Activated CD4-positive, alpha-beta T cell treated with anti-CD3 and anti-CD28 coated beads, Interleukin-2, amount 50 U/mL, for 16 hours (primary cell): ENCODE results near the gene HIVEP3.
A peak's percentile ranks its signal among the peaks of the same experiment; 100 is the strongest.

Experiments
- DNase-seq: peaks from one replicate; pipeline ENCODE4 v3.0.0-alpha.2; 2020

HIVEP3 gene

DNA sequence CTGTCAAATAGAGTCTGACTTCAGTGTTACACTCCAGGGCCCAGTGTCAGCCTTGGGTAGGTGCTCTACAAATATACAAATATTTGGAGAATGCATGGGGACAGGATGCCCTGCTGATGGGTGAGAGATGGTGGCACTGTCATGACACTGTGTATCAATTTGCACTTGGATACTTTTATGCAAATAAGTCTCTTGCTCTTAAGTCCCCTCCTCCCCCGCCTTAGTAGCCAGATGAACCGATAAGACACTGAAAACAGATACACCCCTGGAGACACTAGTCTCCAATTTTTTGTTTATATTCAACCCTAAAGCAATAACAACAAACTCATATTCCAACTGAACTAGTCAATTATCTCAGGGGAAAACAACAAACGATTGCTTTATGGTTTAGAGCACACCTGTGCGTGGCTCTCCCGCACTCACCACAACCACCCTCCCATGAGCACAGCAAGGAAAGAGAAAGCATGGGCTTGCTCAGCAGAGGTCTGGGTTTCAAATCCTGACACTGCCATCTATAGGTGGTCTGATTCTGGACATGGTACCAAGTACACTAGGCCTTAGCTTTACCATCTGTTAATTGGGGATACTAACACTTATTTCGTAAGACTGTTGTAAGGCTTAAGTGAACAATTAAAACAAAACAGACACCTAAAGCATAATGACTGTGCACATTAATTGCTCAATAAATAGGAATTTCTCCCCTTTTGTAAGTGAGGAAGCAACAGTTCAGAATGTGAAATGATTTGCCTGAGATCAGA is 50.3 kb downstream of the HIVEP3 start:
- DNase-seq = peak; percentile 66

DNA sequence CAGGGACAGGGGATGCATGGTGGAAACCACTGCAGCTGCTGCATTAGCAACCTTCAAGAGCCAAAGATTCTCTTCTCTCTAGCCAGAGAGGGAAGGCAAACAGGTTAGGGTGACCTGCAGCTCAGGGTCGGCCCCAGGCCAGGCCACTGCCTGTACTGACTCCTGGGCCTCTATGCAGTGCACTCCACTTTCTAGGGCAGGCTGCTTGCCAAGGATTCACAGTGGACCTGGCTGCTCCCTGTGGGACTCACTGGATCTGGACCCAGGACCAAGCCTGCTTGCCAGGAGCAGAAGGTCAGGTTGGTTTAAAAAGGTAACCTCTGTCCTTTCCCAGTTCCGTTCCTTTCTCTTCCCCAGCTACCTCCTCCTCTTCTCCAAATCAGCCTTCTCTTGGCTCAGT is 52.4 kb downstream of the HIVEP3 start:
- no peak for DNase-seq

DNA sequence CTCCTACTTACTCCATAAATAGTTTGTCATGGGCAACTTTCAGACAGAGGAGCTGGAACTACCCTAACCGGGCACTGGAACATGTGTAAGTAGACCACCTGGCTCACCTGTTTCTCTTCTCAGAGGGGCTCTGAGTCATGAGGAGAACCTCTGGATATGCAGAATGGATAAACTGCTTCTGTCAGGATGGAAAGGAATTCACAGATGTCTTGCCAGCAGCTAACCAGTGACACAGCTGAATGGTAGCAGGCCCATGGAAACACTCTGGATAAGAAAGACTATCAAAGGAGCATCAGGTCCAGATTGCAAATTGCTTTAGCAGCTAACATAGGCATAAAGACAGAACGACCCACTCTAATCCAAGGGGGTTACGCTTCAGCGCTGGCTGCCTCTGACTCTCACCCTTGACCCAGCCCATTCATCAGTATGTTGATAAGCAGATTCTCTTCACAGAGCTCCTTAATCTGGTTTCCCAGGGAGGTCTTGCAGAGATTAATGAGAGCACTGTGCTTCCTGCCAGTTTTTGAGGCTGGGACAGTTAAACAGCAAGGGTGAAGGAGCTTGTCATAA is 54.2 kb downstream of the HIVEP3 start:
- DNase-seq = no peak

DNA sequence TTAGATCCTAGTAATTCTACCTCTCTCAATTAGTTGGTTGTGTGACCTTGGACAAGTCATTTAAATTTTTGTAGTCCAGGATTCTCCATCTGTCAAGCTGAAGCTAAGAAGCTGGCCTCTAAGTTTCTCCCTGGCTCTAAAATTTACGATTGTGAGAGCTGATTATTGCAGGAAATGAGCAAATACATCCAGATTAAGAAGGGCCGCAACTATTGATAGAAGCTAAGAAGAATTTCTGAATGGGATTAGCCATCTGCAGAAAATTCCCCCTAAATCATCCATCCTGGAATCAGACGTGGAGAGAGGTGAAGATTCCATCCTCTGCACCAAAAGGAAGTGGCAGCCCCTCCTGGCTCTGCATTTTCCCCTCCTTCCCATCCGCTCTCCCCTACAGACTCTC is 55.0 kb downstream of the HIVEP3 start:
- no peak for DNase-seq

DNA sequence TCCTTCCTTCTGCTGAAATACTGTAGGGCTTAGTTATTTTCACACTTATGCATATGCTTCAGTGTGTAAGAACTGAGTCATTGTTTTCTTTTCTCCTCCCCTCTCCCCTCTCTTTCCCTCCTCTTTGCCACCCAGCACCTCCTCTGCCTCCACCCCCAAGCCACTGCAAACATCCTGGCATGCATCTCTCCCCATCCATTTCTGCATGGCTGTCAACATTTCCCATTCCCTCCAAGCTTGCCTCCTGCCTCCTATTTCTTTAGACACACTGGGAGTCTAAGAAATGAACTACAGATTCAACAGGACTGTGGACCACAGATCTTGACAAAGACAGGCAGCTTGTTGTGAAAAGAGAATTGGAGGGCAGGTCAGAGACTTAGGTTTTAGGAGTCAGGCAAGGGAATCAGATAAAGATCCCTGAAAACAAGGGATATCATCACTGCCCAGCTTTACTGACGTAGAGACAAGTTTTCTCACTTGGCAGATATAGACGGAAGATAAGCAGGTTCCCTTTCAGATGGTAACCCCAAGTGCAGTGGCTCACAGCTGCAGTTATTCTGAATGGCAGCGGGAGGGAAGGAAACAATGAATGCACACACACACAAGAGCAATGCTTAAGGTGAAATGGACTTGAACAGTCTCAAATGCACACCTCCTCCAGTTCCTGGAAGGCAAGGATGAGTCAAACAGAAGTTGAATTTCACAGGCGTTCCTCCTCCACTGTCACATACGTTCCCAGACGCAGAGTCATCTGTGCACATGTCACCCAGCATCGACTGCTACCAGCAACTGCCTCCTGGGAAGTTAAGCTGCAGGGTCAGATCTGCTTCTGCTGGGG is 56.1 kb downstream of the HIVEP3 start:
- DNase-seq = peak; percentile 88

DNA sequence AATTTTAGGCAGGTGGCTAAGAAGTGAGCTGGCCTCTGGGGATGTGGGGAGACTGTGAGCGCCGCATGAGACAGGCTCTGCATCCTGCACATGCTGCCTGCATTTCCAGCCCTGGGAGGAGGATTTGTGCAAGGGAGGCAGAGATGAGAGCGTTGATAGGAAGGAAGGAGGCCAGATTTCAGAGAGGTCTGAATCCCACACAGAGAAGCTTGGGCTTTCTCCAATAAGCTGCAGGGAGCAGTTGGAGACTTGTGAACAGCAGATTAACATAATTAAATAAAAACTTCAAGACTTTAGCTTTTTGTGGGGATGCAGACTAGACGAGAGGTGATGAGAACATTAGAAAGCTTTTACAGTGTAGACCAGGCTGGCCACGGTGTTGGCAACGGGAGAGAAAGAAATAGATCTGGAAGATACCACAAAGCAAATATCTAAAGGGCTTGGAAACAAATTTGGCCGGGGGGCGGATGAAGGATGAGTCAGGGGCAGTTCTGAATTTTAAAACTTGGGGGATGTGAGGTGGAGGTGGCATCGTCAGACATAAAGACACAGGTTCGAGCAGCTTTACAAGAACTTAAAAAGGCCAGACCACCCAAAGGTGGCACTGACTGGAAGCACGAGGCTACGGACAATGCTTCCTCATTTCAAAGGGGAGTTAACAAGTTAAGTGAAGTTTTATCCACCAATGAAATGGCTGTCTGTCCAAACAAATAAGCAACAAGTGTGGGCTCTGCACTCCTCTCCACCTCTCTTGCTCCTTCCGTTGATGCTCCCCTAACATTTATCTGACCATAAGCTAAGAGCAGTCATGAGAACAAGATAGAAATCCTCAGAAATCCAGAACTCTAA is 57.0 kb downstream of the HIVEP3 start:
- no peak for DNase-seq

DNA sequence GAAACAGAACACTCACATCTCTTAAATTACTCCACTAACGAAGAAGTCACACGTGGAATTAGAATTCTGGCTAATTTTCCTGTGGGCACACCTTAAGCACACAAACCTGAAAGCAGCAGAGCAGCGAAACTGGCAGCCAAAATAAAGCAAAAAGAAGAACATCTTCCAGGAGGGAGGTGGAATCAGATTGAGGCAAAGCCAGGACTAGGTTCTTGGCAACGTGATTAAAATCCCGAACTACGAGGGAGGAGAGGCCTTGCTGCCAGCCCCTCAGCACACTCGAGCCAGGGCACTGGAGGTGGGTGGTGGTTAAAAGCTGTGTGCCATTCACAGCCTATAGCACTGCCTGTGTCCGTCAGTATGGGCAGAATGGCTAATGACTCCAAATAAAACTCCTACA is 58.0 kb downstream of the HIVEP3 start:
- DNase-seq = no peak

DNA sequence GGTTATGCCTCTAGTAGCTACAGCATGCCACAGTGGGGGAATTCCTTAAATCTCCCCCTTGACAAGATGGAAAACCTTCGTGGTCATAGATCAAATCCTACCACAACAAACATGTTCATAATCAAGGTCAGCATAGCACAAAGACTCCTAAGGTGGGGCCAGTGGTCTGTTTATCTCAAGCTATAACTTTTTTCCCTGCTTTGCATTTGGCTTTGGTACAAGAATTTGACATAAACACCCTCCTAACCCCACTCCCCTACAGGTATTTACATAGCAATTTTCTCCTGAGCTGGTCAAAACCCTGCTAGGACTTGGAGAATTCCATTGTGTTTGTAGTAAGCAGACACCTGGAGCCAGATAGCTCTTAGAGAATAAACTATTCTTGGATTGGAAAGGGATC is 58.5 kb downstream of the HIVEP3 start:
- DNase-seq = no peak

DNA sequence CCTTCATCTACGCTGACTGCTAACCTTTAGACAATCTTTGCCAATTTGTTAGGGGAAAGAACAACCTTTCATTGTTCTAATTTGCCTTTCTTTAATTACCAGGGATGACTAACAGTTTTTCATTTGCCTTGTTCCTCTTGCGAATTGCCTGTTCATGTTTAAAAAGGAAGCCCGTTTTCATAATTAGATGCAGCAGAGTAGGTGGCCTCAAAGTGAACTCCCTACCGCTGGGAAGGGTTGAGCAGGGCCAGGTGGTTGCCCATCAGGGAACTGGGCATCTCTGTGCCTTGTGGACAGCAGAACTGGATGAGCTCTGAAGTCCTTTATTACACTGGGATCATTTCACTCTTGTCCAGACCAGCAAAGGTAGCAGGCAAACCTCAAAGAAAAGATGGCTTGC is 59.0 kb downstream of the HIVEP3 start:
- no peak for DNase-seq

DNA sequence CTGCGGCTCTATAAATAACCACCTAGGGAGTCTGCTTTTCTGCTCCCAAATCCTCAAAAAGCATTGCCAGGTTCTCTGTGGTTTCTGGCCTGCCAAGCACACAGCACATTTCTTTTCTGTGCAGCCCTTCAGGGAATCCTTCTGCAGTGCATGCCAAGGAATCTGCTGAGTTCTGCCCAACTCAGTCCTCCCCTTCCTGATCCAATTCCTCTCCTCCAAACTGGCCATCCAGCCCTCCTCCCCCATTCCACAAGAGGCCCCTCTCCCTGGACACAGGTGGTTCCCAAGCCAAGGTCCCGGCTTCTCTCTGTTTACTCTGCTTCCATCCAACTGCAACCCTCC is 61.8 kb downstream of the HIVEP3 start:
- DNase-seq = no peak

DNA sequence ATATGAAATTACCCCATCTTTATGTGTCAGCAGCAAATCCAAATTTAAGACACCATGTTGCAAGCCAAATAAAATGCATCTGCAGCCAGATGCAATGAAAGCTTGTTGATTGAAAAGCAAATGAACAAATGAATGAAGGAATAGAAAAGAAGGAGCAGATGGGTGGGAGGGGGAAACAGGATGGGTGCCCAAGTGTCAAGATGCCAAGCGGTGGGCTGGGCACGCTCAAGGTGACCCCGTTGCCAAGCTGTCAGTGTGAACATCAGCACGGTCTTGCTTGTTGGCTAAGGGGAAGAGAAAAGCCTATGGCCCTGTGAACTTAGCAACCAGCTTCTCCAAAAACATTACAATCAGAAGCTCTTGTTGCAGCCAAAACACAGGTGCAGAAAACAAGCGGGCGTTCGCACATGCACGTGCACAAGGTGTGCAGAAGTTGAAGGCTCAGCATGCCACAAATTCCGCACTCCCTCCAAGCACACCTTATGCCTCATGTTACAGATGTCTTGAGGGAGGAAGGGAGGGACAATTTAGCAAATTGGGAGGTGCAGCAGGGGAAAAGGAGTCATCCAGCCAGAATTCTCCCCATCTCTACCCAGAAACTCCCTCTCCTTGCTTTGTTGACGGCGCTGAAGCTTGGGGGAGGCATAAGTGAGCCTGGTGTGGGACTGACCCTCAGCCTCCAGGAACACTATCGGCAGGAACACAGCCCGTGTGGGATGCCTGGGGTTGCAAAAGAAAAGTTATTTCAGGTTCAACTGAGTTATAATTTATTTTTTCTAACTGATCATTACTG is 62.4 kb downstream of the HIVEP3 start:
- no peak for DNase-seq

DNA sequence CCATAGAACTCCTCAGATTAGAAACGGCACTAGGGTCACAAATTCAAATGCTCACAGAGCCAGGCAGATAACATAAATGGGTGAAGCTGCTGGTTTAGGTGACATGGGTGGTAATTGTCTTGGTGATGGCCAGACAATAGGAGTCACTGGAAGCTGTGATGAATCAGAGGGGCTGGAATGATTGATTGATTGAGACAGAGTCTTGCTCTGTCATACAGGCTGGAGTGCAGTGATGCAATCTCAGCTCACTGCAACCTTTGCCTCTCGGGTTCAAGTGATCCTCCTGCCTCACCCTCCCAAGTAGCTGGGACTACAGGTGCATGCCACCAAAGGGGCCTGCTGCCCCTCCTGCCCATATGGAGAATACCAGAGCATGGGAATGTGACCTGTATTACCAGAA is 63.0 kb downstream of the HIVEP3 start:
- no peak for DNase-seq

DNA sequence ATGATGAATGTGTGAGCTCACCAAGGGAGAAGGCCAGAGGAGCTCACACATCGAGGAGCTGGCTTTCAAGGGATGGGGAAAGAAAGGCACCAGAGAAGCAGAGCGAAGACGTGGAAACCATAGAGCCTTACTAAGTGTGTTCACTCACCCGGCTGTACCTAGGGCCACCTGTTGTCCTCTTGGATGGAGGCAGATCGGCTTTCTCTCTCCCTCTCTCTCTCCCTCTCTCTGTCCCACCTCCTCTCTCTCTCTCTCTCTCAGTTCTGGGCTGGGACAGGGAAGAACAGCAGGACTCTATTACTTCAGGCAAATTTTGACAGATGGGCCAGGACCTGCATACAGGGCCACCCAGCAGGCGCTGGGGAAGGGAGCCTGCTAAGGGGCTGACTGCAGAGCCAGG is 64.8 kb downstream of the HIVEP3 start:
- no peak for DNase-seq

DNA sequence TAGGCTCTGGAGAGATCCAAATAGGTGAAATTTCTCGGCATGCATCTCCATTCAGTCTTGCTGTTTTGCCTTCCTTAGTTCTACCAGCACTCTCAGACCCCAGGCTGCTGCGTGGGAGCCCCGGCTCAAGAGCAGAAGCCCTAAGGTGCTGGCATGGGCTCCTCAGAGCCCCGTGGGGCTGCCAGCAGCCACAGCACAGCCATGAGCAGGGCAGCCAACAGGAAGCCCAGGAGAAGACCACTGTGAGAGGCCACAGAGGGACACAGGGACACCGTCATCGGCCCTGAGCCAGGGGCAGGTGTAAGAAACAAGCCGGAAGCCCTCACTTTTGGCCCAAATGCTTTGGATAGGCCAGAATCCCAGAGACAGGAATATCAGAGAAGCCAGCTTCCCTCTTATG is 66.6 kb downstream of the HIVEP3 start:
- no peak for DNase-seq

DNA sequence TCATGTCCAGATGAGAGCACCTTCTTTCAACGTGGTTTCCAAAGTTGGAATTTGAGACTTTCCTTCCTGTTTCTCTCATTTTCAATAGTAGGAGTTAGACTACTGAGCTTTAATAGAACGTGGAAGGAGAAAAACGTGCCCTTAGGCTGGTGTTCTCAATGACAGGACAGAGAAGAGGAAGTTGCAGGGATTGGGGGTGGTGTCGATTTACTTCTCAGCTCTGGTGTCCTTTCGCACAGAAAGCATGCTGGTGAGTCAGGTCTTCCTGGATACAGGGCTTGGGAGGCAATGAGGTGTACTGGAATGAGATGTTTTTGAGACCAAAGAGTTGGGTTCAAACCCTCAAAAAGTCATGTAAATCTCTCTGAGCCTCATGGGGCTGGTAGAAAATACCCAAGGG is 67.1 kb downstream of the HIVEP3 start:
- no peak for DNase-seq

DNA sequence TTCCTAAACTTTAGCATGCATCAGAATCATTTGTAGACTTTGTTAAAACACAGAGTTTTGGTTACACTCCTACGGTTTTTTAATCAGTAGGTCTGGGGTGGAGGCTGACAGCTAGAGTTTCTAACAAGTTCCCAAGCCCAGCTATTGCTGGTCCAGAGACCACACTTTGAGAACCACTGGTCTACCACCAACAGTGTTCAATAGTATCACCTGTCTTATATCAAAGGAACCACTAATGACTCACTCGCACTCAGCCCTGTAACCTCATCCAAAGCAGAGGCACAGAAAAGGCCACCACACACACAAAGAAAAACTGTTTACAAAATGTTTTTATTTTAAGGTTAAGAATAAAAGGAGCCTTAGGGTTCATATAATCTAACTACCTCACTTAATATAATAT is 68.7 kb downstream of the HIVEP3 start:
- peak; percentile 28 for DNase-seq

DNA sequence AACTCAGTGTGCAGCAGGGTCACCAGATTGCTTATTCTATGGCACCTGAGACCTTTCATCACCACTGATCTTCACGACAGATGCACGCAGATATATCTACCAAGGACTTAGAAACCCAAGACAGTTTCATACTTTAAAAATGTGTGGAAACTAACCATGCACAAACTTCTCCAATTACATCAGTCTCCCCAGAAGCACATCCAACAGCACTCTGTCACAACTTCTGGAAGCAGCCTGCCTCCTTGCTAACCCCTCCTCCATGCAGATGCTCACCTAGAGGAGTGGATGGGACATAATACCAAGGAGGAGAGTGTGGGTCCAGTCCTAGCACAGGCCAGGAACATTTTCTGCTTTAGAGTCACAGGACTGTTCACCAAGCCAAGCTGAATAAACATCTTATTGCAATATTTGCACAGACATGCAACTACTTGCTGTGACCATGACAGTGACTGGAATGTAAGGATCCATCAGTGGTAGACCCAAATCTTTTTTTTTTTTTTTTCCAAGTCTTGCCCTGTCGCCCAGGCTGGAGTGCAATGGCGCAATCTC is 69.4 kb downstream of the HIVEP3 start:
- DNase-seq = no peak

DNA sequence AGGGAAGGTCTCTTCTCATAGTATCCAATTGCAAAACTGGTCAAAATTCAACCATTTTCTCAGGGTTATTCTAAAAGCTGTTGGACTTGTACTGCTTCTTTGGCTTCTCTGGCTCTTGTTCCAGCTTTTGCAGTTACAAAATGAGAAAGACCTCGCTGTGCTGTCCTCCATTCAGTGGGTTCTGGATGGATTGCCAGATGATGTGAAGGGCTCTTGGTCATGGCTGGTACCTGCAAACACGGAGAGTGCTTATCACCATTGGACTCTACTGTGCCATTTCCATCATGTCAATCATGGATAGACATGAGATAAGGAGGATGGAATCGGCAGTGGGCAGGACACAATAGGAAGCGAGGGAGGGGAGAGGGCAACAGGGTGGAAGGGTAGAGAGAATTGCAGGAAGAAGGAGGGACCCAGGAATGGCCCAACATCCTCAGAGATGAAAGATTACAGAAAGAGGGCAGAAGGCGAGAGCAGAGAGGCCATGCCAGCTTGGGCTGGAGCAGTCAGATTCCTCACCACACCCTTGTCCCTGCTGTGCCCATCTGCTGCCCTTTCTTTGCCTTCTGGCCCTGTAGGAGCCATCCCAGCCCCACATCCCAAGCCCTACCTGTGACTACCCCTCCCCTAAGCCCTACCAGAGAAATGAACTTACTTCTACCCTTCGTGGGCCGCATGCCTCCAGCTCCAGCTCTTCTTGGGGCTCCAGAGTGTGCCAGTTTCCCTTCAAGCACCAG is 70.3 kb downstream of the HIVEP3 start:
- DNase-seq = no peak

DNA sequence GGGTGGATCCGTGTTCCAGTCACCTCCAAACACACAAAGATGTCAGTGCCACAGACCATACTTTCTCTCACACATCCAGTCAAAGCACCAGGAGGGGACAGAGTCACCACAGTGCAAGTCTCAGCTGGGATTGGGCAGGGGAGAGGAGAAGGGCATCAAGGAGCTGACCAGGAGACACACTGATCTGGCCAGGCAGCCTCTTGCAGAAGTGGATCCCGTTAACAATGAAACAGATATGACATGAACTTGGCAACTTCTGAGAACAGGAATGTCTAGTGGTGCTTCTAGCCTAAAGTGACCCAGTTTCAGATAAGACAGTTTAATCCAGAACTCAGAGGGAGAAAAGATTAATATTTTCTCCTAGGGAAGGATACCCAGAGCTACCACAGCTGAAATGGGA is 71.0 kb downstream of the HIVEP3 start:
- no peak for DNase-seq

DNA sequence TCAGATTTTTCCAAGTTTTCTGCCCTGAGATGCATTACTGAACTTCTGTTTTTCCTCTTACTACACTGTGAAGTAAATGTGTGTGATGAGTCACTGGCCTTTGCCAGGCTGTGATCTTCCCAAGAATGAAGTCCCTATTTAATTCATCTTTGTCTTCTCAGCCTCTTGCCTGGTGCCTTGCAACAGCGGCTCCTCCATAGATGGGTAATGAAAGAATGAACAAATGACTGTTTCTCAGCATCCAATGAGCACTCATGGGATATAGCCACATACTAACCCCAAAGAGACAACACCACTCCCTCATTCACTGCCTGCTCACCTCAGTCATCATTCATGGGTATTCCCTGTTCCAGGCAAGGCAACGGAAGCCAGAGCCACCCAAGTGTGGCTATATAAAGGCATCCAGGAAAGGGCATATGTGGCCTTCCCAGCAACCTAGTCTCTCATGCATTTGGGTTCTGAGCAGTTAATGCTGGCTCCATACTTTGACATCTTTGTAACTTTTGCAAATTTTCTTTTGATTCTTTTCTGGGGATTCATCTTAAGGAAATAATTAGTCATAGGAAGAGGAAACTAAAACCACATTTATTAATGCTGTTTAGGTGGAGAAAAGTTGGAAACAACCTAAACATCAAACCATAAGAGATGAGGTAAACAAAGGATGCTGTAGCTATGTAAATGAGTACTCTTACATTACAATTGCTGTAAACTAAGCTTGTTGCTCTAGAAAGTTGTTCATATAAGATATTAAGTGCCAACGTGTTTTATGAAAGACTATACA is 71.9 kb downstream of the HIVEP3 start:
- DNase-seq = no peak
